A549 (cell line): ENCODE measurements around the gene NR3C1. TPM values are rescaled to one million over a fixed set of nuclear protein-coding genes. Genes with fewer than 3 reads are reported as not detected.
A peak's percentile ranks its signal among the peaks of the same experiment; 100 is the strongest.
"Not testable (repeated sequence)": the region's sequence is repeated elsewhere in the genome, so short reads cannot be mapped to it uniquely, and the experiment has no call there.

Experiments used
- ATAC-seq, 2 experiments: fragments of 200-7000 bp in 1 of 2; fragments of >200 bp in 1 of 2; cut with Nextera tagmentation in 1 of 2; cut with Tn5 transposase in 1 of 2; 3 replicates each; pipeline versions ENCODE4 v1.8.0 to v1.9.1; 2018 to 2020; ENCODE audit warnings: mild to moderate bottlenecking in 1 of 2, moderate library complexity in 1 of 2
- CTCF ChIA-PET: fragments of 300-600 bp; sonication (Branson Sonifier 250); formaldehyde crosslinking; extraction: SDS; loops from one replicate; lab custom pipeline; 2021; ENCODE audit warnings: antibody characterized with exemption, inconsistent platforms; lab: Yijun Ruan, JAX
- POLR2A ChIA-PET: fragments of 350-600 bp; formaldehyde crosslinking; extraction: SDS; loops from one replicate; lab custom pipeline; 2021; ENCODE audit warnings: antibody characterized with exemption, inconsistent platforms; lab: Yijun Ruan, JAX
- DNase-seq, 2 experiments: peaks; one replicate each; pipeline versions ENCODE4 v3.0.0 to v3.0.0-alpha.2; 2011 to 2016; ENCODE audit warnings: low read depth in 1 of 2, low spot score in 1 of 2
- FAIRE-seq: peaks from 2 replicates; lab custom pipeline; 2011; peaks lifted over from hg19 to GRCh38; lab: Jason Lieb, UNC
- H3K27ac ChIP-seq, 2 experiments: fragments of >200 bp; sonication (Bioruptor Twin); formaldehyde crosslinking; 3 replicates each; pipeline ENCODE4 v1.5.1; 2016 to 2017
- H3K4me1 ChIP-seq: fragments of >200 bp; sonication (Bioruptor Twin); formaldehyde crosslinking; 3 replicates; pipeline ENCODE4 v1.6.1; 2016
- H3K4me2 ChIP-seq: fragments of >200 bp; sonication (Bioruptor Twin); formaldehyde crosslinking; 3 replicates; pipeline ENCODE4 v1.6.1; 2016
- H3K4me3 ChIP-seq: fragments of >200 bp; sonication (Bioruptor Twin); formaldehyde crosslinking; 3 replicates; pipeline ENCODE4 v1.5.1; 2016
- H3K9me3 ChIP-seq: fragments of >200 bp; sonication (Bioruptor Twin); formaldehyde crosslinking; 3 replicates; pipeline ENCODE4 v1.6.1; 2016
- BHLHE40 ChIP-seq: IDR thresholded peaks from 2 replicates; pipeline ENCODE4 v1.6.1; 2012; ENCODE audit warnings: low read depth, low read length, inconsistent platforms
- CBX2 ChIP-seq: fragments of 200-600 bp; sonication (generic); IDR thresholded peaks from 2 replicates; pipeline ENCODE4 v1.6.1; 2016; ENCODE audit warnings: low read depth, mild to moderate bottlenecking, borderline replicate concordance
- FOSL2 ChIP-seq, 2 experiments: fragments of 450-650 bp in 1 of 2; fragments of >200 bp in 1 of 2; sonication (Bioruptor Twin) in 1 of 2; formaldehyde crosslinking; IDR thresholded peaks; 2 replicates each; pipeline versions ENCODE4 v1.5.0 to v1.6.1; 2016 to 2020; ENCODE audit warnings: mild to moderate bottlenecking in 1 of 2, moderate library complexity in 1 of 2
- HOXB13 ChIP-seq: fragments of 250-450 bp; sonication (Bioruptor Pico); IDR thresholded peaks from 2 replicates; pipeline ENCODE4 v1.5.0; 2020; ENCODE audit warnings: low read depth, mild to moderate bottlenecking, moderate library complexity
- KDM5A ChIP-seq: fragments of 200-600 bp; sonication (generic); IDR thresholded peaks from 2 replicates; pipeline ENCODE4 v1.6.1; 2016; ENCODE audit warnings: antibody characterized with exemption, mild to moderate bottlenecking
- MAFK ChIP-seq: fragments of 450-650 bp; IDR thresholded peaks from 2 replicates; pipeline ENCODE4 v1.6.1; 2014; ENCODE audit not compliant: partially characterized antibody
- NPAS2 ChIP-seq: fragments of 250-450 bp; sonication (Bioruptor Pico); IDR thresholded peaks from 2 replicates; pipeline ENCODE4 v1.8.0; 2022; ENCODE audit warnings: mild to moderate bottlenecking, moderate library complexity, borderline replicate concordance
- NR3C1 ChIP-seq: fragments of >200 bp; sonication (Bioruptor Twin); formaldehyde crosslinking; IDR thresholded peaks from 3 replicates; pipeline ENCODE4 v1.6.1; 2017
- PBX3 ChIP-seq: IDR thresholded peaks from 2 replicates; pipeline ENCODE4 v1.6.1; 2012
- PHF8 ChIP-seq: fragments of 200-600 bp; sonication (generic); IDR thresholded peaks from 2 replicates; pipeline ENCODE4 v1.6.1; 2016; ENCODE audit warnings: low read depth, mild to moderate bottlenecking, antibody characterized with exemption, moderate library complexity, borderline replicate concordance
- POLR2AphosphoS2 ChIP-seq: conservative IDR thresholded peaks from 2 replicates; pipeline ENCODE4 v1.6.1; 2012; ENCODE audit warnings: low read length, improper control_type of control experiment, inconsistent platforms
- ZC3H11A ChIP-seq: fragments of 450-650 bp; IDR thresholded peaks from 2 replicates; pipeline ENCODE4 v1.6.1; 2014; ENCODE audit warnings: antibody characterized with exemption, mild to moderate bottlenecking
- ZFP36 ChIP-seq: fragments of 450-650 bp; IDR thresholded peaks from 2 replicates; pipeline ENCODE4 v1.6.1; 2014; ENCODE audit warnings: borderline replicate concordance; ENCODE audit not compliant: partially characterized antibody
- whole genome bisulfite sequencing: methylation state at CpG from one replicate; pipeline ENCODE4 v1.1.6; 2017; ENCODE audit errors: missing lambda C conversion rate; 5-methylcytosine and 5-hydroxymethylcytosine counted together
- polyA plus RNA-seq, 4 experiments: library from polyadenylated mRNA; depleted of rRNA in 3 of 4; stranded (reverse); fragments of >200 nt; fragmentation: RNase III in 1 of 4; extraction: RNeasy Plus Mini Kit Qiagen cat#74134 plus additional on column Dnase treatment in 1 of 4; gene quantifications; 2 replicates in 3 of 4; 3 replicates in 1 of 4; pipeline ENCODE4 v1.2.3, GENCODE V29; 2011 to 2017
- TF ChIP-seq, protein P1 (sequence below): fragments of >200 bp; sonication (Bioruptor Twin); formaldehyde crosslinking; IDR thresholded peaks from 3 replicates; pipeline ENCODE4 v1.5.1; 2016

NR3C1 gene
- polyA plus RNA-seq, 2 of the 4 experiments (the other 2 are of a cell fraction) = 46.5 to 73.0 TPM

DNA sequence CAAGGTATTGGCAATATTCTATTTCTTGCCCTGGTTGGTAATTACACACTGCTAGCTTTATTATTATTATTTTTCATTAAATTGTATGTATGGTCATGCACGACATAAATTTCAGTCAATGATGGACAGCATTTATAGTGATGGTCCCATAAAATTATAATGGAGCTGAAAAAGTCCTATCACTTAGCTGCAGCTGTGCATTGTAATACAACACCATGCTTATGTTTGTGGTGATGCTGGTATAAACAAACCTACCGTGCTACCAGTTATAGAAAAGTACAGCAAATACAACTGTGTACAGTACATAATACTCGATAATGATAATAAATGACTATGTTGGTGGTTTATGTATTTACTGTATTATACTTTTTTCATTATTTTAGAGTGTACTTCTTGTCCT is 65.5 kb downstream of the NR3C1 start (continued):
- TF ChIP-seq PBX3 (no peak), POLR2AphosphoS2 (no peak)

- Histone ChIP-seq H3K9me3 (no peaks in the 10 kb centered on the region), H3K27ac (peak overlapping the region in 1 of 2 experiments; percentile 48; a peak in 3 of 6 replicates), H3K4me2 (no peak overlapping the region), H3K4me3 (no peak overlapping the region), H3K4me1 (peaks cover 66% of the 10 kb centered on the region)
- WGBS = 93% methylated on average over 6 of the region's 6 CpGs
- FAIRE-seq (no peak), DNase-seq (no peak), ATAC-seq (no peak)
- ChIA-PET CTCF (interaction anchor here (1.0 to 1.5 kb wide), 2 partner anchors 20 to 67 kb away, joined by 3 read pairs; partner anchors contain the start of gene NR3C1), POLR2A (no interaction called here)
- no peak for TF ChIP-seq ZFP36
- no peak for TF ChIP-seq BHLHE40
- no peak for TF ChIP-seq NPAS2 (CRISPR knock-in tag)
- no peak for TF ChIP-seq ZC3H11A
Observed at GRCh38 chr5:143336485-143336884, 67.0 kb downstream of the NR3C1 start.

- Histone ChIP-seq H3K4me1 (peaks cover 65% of the 10 kb centered on the region), H3K9me3 (no peaks in the 10 kb centered on the region), H3K27ac (peak overlapping the region; percentile 68 to 76), H3K4me3 (no peak overlapping the region), H3K4me2 (peak overlapping the region; percentile 51)
- CTCF ChIA-PET = no interaction called here
- FAIRE-seq = no peak
- peak; percentile 34 to 42; a peak in 3 of 6 replicates for ATAC-seq
- POLR2A ChIA-PET = no interaction called here
- 92% methylated on average over 3 of the region's 3 CpGs for WGBS
- TF ChIP-seq, protein P1, sequence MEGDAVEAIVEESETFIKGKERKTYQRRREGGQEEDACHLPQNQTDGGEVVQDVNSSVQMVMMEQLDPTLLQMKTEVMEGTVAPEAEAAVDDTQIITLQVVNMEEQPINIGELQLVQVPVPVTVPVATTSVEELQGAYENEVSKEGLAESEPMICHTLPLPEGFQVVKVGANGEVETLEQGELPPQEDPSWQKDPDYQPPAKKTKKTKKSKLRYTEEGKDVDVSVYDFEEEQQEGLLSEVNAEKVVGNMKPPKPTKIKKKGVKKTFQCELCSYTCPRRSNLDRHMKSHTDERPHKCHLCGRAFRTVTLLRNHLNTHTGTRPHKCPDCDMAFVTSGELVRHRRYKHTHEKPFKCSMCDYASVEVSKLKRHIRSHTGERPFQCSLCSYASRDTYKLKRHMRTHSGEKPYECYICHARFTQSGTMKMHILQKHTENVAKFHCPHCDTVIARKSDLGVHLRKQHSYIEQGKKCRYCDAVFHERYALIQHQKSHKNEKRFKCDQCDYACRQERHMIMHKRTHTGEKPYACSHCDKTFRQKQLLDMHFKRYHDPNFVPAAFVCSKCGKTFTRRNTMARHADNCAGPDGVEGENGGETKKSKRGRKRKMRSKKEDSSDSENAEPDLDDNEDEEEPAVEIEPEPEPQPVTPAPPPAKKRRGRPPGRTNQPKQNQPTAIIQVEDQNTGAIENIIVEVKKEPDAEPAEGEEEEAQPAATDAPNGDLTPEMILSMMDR = no peak
- TF ChIP-seq NR3C1 (no peak), KDM5A (no peak), HOXB13 (CRISPR knock-in tag) (no peak)
- DNase-seq = no peak
Observed at GRCh38 chr5:143334903-143335302, 68.6 kb downstream of the NR3C1 start.

GRCh38 chr5:143334380-143334779 is 69.1 kb downstream of the NR3C1 start:
- POLR2A ChIA-PET; H3K4me3 ChIP-seq; CTCF ChIA-PET; FAIRE-seq; H3K9me3 ChIP-seq; TF ChIP-seq FOSL2 (IDR thresholded peaks at IDR 0.05): not testable (repeated sequence)
- H3K4me2 ChIP-seq = peak overlapping the region; percentile 51
- WGBS = 19% methylated on average over 3 of the region's 3 CpGs
- peak overlapping the region; percentile 68 to 76 for H3K27ac ChIP-seq
- DNase-seq = peak in 1 of 2 experiments; percentile 40
- TF ChIP-seq MAFK (peak; percentile 71), FOSL2 (CRISPR knock-in tag; IDR thresholded peaks at IDR 0.05) (peak; percentile 38; the same call in 1 of the 2 replicates)
- H3K4me1 ChIP-seq = peaks cover 61% of the 10 kb centered on the region
- ATAC-seq = peak in 1 of 2 experiments; percentile 47; a peak in 3 of 6 replicates

GRCh38 chr5:143331956-143332355 is 71.5 kb downstream of the NR3C1 start:
- ATAC-seq = no peak
- FAIRE-seq = no peak
- 0 out of 6 replicates have a peak overlapping the region, but pooled peaks of 1 of the 2 experiments have one; percentile 3 for H3K27ac ChIP-seq
- POLR2A ChIA-PET = no interaction called here
- 69% methylated on average over 1 of the region's 1 CpG for WGBS
- peaks cover 42% of the 10 kb centered on the region for H3K4me1 ChIP-seq
- H3K9me3 ChIP-seq = 0 out of 3 replicates have a peak, but pooled peaks cover 6% of the 10 kb centered on the region
- no peak for TF ChIP-seq CBX2
- no peak for TF ChIP-seq PHF8
- CTCF ChIA-PET = interaction anchor here (0.6 kb wide), 1 partner anchor 9 kb away, joined by 3 read pairs; no protein-coding TSS in a partner anchor
- H3K4me2 ChIP-seq = no peak overlapping the region
- no peak overlapping the region for H3K4me3 ChIP-seq
- no peak for DNase-seq
